Stimulated activated CD4-positive, alpha-beta T cell treated with anti-CD3 and anti-CD28 coated beads, Interleukin-1b, Interleukin-23, amount 100 ng/mL, for 1 hour (primary cell): ENCODE measurements around the gene ROGDI.

ENCODE experiments used
- DNase-seq, 2 donors: peaks; one replicate each; pipeline ENCODE4 v3.0.0-alpha.2; 2020; ENCODE audit warnings: low read depth in 2 of 2

Gene ROGDI

GRCh38 chr16:4765511-4766474 is 36.6 kb downstream of the ROGDI start:
- no peak for DNase-seq

GRCh38 chr16:4763791-4764190 is 38.6 kb downstream of the ROGDI start:
- DNase-seq, result no peak

GRCh38 chr16:4762205-4762604 is 40.2 kb downstream of the ROGDI start:
- DNase-seq, result no peak

GRCh38 chr16:4760221-4760910 is 42.1 kb downstream of the ROGDI start:
- DNase-seq, result no peak

- DNase-seq, result no peak
Measured at GRCh38 chr16:4755687-4756086, 46.7 kb downstream of the ROGDI start.

GRCh38 chr16:4754865-4755264 is 47.6 kb downstream of the ROGDI start:
- DNase-seq, result no peak

- DNase-seq, result no peak
Measured at GRCh38 chr16:4753227-4753626, 49.2 kb downstream of the ROGDI start.

GRCh38 chr16:4752351-4753100 is 49.9 kb downstream of the ROGDI start:
- no peak for DNase-seq

GRCh38 chr16:4750896-4751295 is 51.5 kb downstream of the ROGDI start:
- DNase-seq, result no peak

- DNase-seq, result no peak
Measured at GRCh38 chr16:4749700-4750257, 52.7 kb downstream of the ROGDI start.

- DNase-seq, result no peak
Measured at GRCh38 chr16:4748682-4749411, 53.6 kb downstream of the ROGDI start.

GRCh38 chr16:4747906-4748681 is 54.3 kb downstream of the ROGDI start:
- DNase-seq, result no peak

- no peak for DNase-seq
Measured at GRCh38 chr16:4746991-4747574, 55.4 kb downstream of the ROGDI start.
